Tongue (tissue), 2 donors: Measurements from ENCODE around the gene IL6R. TPM values are rescaled to one million over a fixed set of nuclear protein-coding genes. Genes with fewer than 3 reads are reported as not detected.
A peak's percentile ranks its signal among the peaks of the same experiment; 100 is the strongest.

Experiments
- DNase-seq: peaks from one replicate; pipeline ENCODE4 v3.0.0-alpha.2; 2015
- total RNA-seq: library from RNA; depleted of rRNA; stranded (reverse); fragments of >200 nt; gene quantifications from one replicate; pipeline ENCODE4 v1.2.3, GENCODE V29; 2014

IL6R gene
- total RNA-seq, 1 donor from 2014 or later: 35.0 TPM

DNA sequence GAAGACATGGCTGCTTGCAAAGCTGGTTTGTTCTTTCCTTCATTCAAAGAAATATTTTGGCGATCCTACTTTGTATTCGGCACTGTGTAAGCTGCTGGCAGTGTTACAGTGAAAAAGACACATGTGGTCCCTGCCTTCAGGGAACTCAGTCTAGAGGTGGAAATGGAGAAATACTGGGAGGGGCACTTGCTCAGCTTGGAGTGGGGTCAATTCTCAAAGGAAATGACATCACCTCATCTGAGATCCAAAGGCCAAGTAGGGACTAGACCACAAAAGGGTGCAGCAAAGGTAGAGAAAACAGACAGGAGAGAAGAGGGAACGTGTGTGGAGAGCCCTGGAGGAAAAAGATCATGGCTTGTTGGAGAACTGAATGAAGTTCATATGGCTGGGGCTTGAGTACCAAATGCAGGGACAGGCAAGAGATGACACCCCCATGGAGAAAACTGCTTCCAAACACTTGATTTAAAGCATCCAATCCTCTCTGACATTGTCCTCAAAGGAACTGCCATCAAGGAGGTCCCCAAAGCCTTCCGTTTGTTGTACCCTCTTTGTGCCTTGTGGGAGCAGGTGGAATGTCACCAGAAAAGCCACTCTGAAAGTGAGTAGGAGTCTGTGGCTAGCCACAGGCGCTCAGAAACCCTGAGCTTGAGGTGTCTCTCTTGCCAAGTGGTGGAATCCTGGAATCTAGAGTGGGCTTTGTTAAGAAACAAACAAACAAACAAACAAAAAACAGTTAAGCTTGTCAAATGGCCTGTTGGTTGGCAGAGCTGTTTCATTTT is 48.6 kb downstream of the IL6R start:
- DNase-seq: peak; percentile 24

GRCh38 chr1:154454386-154455120 is 49.4 kb downstream of the IL6R start:
- no peak for DNase-seq

GRCh38 chr1:154456631-154457030 is 51.5 kb downstream of the IL6R start:
- no peak for DNase-seq

DNA sequence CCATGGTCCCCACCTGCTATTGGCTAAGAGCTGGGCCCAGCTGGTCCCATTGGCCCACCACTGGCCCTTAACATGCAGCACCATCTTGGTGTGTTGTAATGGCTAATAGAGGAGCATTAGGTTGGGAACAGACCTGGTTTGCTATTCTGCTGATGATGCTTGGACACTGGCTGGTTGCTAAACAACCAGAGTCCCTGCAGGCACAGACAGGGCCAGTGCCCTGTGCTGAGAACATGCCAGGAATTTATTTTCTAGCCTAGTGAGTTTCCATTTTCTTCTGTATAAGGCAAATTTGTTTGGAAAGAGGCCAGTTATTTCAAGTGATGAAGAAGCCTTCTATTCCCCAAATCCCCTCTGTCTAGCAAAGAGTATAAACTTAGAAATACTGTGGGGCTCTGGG is 53.9 kb downstream of the IL6R start:
- DNase-seq: no peak

- no peak for DNase-seq
These were observed 55.6 kb downstream of the IL6R start for GRCh38 chr1:154460695-154461260.

DNA sequence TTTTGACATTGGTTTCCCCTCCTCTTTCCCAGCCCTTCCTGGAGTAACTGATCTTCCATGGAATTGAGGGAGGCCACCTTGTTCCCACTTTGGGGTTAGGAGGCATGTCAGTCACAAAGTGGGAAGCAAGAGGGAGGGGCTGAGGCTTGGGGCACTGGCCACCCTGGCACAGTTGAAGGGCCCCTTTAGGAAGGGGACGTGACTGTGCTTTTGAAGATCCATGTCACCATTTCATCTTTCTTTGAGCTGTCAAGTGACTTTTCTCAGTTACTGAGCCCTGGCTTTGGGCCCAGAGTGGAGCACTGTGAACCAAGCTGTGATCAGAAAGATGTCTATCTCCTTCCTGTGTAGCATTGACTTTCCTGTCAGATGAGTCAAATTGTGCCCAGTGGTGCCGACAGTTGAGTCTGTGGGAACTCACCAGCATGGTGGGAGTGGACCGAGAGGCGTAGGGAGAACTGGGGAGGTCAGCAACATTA is 58.4 kb downstream of the IL6R start:
- DNase-seq: no peak

DNA sequence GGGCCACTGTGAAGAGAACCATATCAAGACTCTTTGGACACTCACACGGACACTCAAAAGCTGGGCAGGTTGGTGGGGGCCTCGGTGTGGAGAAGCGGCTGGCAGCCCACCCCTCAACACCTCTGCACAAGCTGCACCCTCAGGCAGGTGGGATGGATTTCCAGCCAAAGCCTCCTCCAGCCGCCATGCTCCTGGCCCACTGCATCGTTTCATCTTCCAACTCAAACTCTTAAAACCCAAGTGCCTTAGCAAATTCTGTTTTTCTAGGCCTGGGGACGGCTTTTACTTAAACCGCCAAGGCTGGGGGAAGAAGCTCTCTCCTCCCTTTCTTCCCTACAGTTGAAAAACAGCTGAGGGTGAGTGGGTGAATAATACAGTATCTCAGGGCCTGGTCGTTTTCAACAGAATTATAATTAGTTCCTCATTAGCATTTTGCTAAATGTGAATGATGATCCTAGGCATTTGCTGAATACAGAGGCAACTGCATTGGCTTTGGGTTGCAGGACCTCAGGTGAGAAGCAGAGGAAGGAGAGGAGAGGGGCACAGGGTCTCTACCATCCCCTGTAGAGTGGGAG is 60.6 kb downstream of the IL6R start:
- DNase-seq: no peak

DNA sequence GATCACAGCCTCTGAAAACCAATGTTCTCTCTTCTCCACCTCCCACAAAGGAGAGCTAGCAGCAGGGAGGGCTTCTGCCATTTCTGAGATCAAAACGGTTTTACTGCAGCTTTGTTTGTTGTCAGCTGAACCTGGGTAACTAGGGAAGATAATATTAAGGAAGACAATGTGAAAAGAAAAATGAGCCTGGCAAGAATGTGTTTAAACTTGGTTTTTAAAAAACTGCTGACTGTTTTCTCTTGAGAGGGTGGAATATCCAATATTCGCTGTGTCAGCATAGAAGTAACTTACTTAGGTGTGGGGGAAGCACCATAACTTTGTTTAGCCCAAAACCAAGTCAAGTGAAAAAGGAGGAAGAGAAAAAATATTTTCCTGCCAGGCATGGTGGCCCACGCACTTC is 61.1 kb downstream of the IL6R start:
- DNase-seq: no peak

DNA sequence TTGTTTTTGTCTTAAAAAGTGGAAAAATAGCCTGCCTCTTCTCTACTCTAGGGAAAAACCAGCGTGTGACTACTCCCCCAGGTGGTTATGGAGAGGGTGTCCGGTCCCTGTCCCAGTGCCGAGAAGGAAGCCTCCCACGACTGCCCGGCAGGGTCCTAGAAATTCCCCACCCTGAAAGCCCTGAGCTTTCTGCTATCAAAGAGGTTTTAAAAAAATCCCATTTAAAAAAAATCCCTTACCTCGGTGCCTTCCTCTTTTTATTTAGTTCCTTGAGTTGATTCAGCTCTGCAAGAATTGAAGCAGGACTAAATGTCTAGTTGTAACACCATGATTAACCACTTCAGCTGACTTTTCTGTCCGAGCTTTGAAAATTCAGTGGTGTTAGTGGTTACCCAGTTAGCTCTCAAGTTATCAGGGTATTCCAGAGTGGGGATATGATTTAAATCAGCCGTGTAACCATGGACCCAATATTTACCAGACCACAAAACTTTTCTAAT is 61.8 kb downstream of the IL6R start:
- no peak for DNase-seq

DNA sequence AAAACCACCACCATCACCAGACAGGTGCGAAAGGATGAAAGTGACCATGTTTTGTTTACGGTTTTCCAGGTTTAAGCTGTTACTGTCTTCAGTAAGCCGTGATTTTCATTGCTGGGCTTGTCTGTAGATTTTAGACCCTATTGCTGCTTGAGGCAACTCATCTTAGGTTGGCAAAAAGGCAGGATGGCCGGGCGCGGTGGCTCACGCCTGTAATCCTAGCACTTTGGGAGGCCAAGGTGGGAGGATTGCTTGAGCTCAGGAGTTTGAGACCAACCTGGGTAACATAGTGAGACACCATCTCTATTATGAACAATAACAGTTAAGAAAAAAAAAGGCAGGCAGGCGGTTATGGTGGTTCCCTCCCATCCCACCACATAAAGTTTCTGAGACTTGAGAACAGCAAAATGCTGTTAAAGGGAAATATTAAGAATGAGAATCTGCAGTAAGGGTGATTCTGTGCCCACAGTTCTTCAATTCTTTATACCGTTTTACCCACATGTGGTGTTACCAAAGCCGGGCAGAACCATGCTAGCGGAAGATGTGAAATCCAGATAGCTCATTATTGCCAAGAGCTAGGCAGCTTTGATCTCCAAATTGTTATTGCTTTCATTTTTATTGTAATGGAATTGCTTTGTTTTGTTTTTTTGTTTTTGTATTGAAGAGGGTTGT is 62.4 kb downstream of the IL6R start:
- DNase-seq: no peak

DNA sequence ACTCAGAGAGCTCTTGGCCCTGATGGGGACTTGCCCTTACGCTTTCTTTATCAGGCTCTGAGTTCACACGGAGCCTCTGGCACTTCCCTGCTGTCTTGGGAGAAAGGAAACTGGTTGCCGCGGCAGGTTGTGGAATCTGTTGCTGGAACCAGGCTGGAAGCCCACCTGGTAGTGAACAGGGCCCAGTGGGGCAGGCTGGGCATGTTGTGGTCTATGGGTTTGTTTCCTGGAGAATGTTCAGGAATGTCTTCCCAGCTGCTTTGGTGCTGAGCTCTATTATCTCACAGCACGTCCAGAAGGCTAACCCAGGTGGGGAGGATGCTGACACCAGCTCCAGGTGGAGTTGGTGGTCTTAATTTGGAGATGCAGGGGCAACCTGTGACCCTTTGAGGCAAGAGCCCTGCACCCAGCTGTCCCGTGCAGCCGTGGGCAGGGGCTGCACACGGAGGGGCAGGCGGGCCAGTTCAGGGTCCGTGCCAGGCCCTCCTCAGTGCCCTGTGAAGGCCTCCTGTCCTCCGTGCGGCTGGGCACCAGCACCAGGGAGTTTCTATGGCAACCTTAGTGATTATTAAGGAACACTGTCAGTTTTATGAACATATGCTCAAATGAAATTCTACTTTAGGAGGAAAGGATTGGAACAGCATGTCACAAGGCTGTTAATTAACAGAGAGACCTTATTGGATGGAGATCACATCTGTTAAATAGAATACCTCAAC is 63.5 kb downstream of the IL6R start:
- no peak for DNase-seq

GRCh38 chr1:154469844-154470560 is 64.9 kb downstream of the IL6R start:
- no peak for DNase-seq

GRCh38 chr1:154471304-154471703 is 66.2 kb downstream of the IL6R start:
- DNase-seq: no peak

DNA sequence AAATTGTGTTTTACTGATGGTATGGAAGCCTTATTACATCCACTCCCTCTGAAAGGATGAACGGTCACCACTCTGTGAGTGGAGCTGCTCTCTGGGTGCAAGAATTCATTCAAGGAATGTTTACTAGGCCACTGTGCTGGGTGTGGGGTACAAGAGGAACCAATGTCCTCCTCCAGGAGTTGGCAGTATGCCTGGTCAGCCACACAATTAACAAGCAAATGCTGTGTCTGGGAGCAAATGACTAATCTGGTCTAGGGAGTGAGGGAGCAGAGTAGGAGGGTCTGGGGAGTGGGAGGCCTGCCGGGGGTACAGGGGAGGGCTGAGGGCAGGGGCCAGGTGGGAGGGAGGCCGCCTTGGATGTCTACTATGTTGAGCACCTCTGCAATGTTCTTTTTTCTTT is 69.7 kb downstream of the IL6R start:
- peak; percentile 47 for DNase-seq

GRCh38 chr1:154476791-154477190 is 71.6 kb downstream of the IL6R start:
- DNase-seq: no peak

GRCh38 chr1:154478013-154478412 is 72.9 kb downstream of the IL6R start:
- DNase-seq: no peak

- no peak for DNase-seq
These were observed 73.5 kb downstream of the IL6R start for GRCh38 chr1:154478639-154479038.

GRCh38 chr1:154479764-154480421 is 74.8 kb downstream of the IL6R start:
- peak; percentile 94 for DNase-seq

DNA sequence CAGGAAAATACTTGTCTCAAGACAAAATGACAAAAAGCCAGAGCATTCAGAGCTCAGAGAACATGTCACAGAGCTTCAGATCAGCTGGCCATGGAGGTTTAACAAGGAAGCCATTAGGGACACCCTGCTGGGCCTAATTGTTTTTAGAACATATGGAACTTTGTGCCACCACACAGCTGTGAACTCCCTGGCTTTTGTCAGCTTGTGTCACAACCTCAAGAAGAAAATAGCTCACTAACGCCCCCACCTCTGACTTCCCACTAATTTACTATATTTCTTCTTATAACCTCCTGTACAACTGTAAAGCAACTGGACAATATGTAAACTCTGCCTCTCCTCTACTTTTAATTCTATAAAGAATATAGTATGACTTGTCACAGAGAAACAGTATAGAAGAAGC is 75.9 kb downstream of the IL6R start:
- no peak for DNase-seq
